Activated CD4-positive, alpha-beta T cell treated with anti-CD3 and anti-CD28 coated beads, Interleukin-2, amount 10 ng/mL, durations not matched to agents 7 days and 5 days (primary cell): ENCODE measurements around the gene ZNF346. TPM values are rescaled to one million over a fixed set of nuclear protein-coding genes. Genes with fewer than 3 reads are reported as not detected.

Experiments
- CTCF ChIA-PET: fragments of 350-600 bp; sonication (Branson Sonifier 250); formaldehyde crosslinking; loops from one replicate; lab custom pipeline; 2021; ENCODE audit warnings: antibody characterized with exemption; lab: Charles Lee
- POLR2A ChIA-PET: fragments of 350-600 bp; sonication (Branson Sonifier 250); formaldehyde crosslinking; loops from one replicate; lab custom pipeline; 2021; ENCODE audit warnings: antibody characterized with exemption; lab: Charles Lee
- DNase-seq: peaks from one replicate; pipeline ENCODE4 v3.0.0-alpha.2; 2020
- H3K27ac Mint-ChIP-seq: one replicate; pipeline ENCODE4 v1.8.0; 2021; ENCODE audit warnings: mild to moderate bottlenecking, moderate library complexity, mixed read lengths
- H3K27me3 Mint-ChIP-seq: one replicate; pipeline ENCODE4 v1.8.0; 2021; ENCODE audit warnings: mixed read lengths
- H3K36me3 Mint-ChIP-seq: one replicate; pipeline ENCODE4 v1.8.0; 2021; ENCODE audit warnings: low read depth, mixed read lengths
- H3K4me1 Mint-ChIP-seq: one replicate; pipeline ENCODE4 v1.8.0; 2021; ENCODE audit warnings: mixed read lengths
- H3K4me3 Mint-ChIP-seq: one replicate; pipeline ENCODE4 v1.8.0; 2021; ENCODE audit warnings: mild to moderate bottlenecking, moderate library complexity, mixed read lengths
- H3K9me3 Mint-ChIP-seq: one replicate; pipeline ENCODE4 v1.8.0; 2021; ENCODE audit warnings: mixed read lengths
- total RNA-seq, 2 experiments: library from RNA; stranded (reverse); gene quantifications; one replicate each; pipeline ENCODE4 v1.2.3, GENCODE V29; 2021

ZNF346 gene
- total RNA-seq, 2 experiments from 2014 or later = 27.6 to 28.0 TPM

DNA sequence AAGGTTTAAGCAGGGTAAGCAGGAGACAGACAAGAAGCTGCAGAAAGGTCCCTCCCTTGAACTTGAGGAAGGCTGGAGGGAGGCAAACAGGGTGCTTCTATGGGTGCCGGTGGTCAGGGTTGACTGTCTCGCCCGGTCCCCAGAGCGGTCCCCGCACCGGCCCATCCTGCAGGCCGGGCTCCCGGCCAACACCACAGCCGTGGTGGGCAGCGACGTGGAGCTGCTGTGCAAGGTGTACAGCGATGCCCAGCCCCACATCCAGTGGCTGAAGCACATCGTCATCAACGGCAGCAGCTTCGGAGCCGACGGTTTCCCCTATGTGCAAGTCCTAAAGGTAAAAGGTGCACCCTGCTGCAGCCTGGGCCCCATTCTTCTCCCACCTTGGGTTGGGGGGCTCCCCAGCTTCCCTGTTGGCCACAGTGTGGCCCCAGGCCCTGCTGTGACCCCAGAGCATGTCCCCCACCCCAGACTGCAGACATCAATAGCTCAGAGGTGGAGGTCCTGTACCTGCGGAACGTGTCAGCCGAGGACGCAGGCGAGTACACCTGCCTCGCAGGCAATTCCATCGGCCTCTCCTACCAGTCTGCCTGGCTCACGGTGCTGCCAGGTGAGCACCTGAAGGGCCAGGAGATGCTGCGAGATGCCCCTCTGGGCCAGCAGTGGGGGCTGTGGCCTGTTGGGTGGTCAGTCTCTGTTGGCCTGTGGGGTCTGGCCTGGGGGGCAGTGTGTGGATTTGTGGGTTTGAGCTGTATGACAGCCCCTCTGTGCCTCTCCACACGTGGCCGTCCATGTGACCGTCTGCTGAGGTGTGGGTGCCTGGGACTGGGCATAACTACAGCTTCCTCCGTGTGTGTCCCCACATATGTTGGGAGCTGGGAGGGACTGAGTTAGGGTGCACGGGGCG lies 69.9 kb downstream of the ZNF346 start:
- H3K4me1 Mint-ChIP-seq = peaks cover 3% of the 10 kb centered on the region
- POLR2A ChIA-PET = no interaction called here
- peaks cover 1% of the 10 kb centered on the region for H3K36me3 Mint-ChIP-seq
- CTCF ChIA-PET = interaction anchor here (0.6 to 0.8 kb wide), 4 partner anchors 45 to 377 kb away, joined by 3 to 5 read pairs (median 3); no protein-coding TSS in a partner anchor
- DNase-seq = no peak
- H3K27ac Mint-ChIP-seq = no peak overlapping the region
- H3K9me3 Mint-ChIP-seq = no peaks in the 10 kb centered on the region
- H3K4me3 Mint-ChIP-seq = no peak overlapping the region
- peaks cover 15% of the 10 kb centered on the region for H3K27me3 Mint-ChIP-seq

DNA sequence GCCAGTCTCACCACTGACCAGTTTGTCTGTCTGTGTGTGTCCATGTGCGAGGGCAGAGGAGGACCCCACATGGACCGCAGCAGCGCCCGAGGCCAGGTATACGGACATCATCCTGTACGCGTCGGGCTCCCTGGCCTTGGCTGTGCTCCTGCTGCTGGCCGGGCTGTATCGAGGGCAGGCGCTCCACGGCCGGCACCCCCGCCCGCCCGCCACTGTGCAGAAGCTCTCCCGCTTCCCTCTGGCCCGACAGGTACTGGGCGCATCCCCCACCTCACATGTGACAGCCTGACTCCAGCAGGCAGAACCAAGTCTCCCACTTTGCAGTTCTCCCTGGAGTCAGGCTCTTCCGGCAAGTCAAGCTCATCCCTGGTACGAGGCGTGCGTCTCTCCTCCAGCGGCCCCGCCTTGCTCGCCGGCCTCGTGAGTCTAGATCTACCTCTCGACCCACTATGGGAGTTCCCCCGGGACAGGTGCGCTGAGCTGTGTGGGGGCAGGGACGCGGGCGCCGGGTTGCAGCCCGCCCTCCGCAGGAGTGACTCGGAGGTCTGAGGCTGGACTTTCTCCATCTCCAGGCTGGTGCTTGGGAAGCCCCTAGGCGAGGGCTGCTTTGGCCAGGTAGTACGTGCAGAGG lies 70.7 kb downstream of the ZNF346 start:
- ChIA-PET CTCF (interaction anchor here (1.5 kb wide), 1 partner anchor 20 kb away, joined by 3 read pairs; no protein-coding TSS in a partner anchor), POLR2A (no interaction called here)
- no peak overlapping the region for H3K27ac Mint-ChIP-seq
- H3K27me3 Mint-ChIP-seq = peaks cover 10% of the 10 kb centered on the region
- DNase-seq = no peak
- no peaks in the 10 kb centered on the region for H3K36me3 Mint-ChIP-seq
- no peak overlapping the region for H3K4me3 Mint-ChIP-seq
- H3K9me3 Mint-ChIP-seq = no peaks in the 10 kb centered on the region
- H3K4me1 Mint-ChIP-seq = no peaks in the 10 kb centered on the region

GRCh38 chr5:177093803-177094202 lies 71.3 kb downstream of the ZNF346 start:
- H3K36me3 Mint-ChIP-seq = no peaks in the 10 kb centered on the region
- H3K4me1 Mint-ChIP-seq = no peaks in the 10 kb centered on the region
- H3K4me3 Mint-ChIP-seq = no peak overlapping the region
- H3K27ac Mint-ChIP-seq = no peak overlapping the region
- DNase-seq = no peak
- ChIA-PET POLR2A (no interaction called here), CTCF (interaction anchor here (1.5 kb wide), 1 partner anchor 20 kb away, joined by 3 read pairs; no protein-coding TSS in a partner anchor)
- peaks cover 4% of the 10 kb centered on the region for H3K27me3 Mint-ChIP-seq
- no peaks in the 10 kb centered on the region for H3K9me3 Mint-ChIP-seq

- POLR2A ChIA-PET = no interaction called here
These were observed 72.0 kb downstream of the ZNF346 start for GRCh38 chr5:177094224-177095087.

GRCh38 chr5:177095088-177095669 lies 72.7 kb downstream of the ZNF346 start:
- CTCF ChIA-PET = interaction anchor here (0.6 kb wide), 1 partner anchor 48 kb away, joined by 3 read pairs; no protein-coding TSS in a partner anchor
- no peaks in the 10 kb centered on the region for H3K36me3 Mint-ChIP-seq
- peaks cover 2% of the 10 kb centered on the region for H3K27me3 Mint-ChIP-seq
- POLR2A ChIA-PET = no interaction called here
- H3K27ac Mint-ChIP-seq = no peak overlapping the region
- no peak for DNase-seq
- no peak overlapping the region for H3K4me3 Mint-ChIP-seq
- no peaks in the 10 kb centered on the region for H3K9me3 Mint-ChIP-seq
- H3K4me1 Mint-ChIP-seq = no peaks in the 10 kb centered on the region

More at GRCh38 chr5:177094224-177095087, 72.0 kb downstream of the ZNF346 start:
- H3K4me3 Mint-ChIP-seq = no peak overlapping the region
- no peaks in the 10 kb centered on the region for H3K36me3 Mint-ChIP-seq
- H3K9me3 Mint-ChIP-seq = no peaks in the 10 kb centered on the region
- CTCF ChIA-PET = interaction anchor here (0.6 to 1.5 kb wide), 2 partner anchors 19 to 48 kb away, joined by 3 read pairs; no protein-coding TSS in a partner anchor
- no peaks in the 10 kb centered on the region for H3K4me1 Mint-ChIP-seq
- no peak for DNase-seq
- no peak overlapping the region for H3K27ac Mint-ChIP-seq
- H3K27me3 Mint-ChIP-seq = no peaks in the 10 kb centered on the region

GRCh38 chr5:177096162-177097015 lies 73.9 kb downstream of the ZNF346 start:
- Mint-ChIP-seq H3K27me3 (peaks cover 2% of the 10 kb centered on the region), H3K4me1 (no peaks in the 10 kb centered on the region), H3K36me3 (no peaks in the 10 kb centered on the region), H3K9me3 (no peaks in the 10 kb centered on the region), H3K27ac (no peak overlapping the region), H3K4me3 (no peak overlapping the region)
- ChIA-PET POLR2A (no interaction called here), CTCF (interaction anchor here (1.3 to 1.5 kb wide), 2 partner anchors 17 to 28 kb away, joined by 3 to 6 read pairs; no protein-coding TSS in a partner anchor)
- no peak for DNase-seq

DNA sequence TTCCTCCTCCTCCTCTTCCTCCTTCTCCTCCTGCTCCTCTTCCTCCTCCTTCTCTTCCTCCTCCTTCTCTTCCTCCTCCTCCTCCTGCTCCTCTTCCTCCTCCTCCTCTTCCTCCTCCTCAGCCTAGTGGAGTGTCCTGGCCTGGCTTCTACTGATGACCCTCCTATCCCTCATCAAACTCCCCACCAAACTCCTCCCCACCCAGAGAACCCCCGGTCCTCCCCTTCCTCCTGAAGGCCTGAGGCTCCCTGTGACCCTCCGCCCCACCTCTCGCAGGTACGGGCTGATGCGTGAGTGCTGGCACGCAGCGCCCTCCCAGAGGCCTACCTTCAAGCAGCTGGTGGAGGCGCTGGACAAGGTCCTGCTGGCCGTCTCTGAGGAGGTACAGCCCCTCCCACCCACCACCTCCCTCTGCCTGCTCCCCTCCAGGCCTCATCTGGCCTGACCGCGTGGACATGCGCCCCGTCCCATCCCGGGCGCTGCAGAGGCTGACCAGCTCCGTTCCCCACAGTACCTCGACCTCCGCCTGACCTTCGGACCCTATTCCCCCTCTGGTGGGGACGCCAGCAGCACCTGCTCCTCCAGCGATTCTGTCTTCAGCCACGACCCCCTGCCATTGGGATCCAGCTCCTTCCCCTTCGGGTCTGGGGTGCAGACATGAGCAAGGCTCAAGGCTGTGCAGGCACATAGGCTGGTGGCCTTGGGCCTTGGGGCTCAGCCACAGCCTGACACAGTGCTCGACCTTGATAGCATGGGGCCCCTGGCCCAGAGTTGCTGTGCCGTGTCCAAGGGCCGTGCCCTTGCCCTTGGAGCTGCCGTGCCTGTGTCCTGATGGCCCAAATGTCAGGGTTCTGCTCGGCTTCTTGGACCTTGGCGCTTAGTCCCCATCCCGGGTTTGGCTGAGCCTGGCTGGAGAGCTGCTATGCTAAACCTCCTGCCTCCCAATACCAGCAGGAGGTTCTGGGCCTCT lies 74.8 kb downstream of the ZNF346 start:
- ChIA-PET POLR2A (no interaction called here), CTCF (interaction anchor here (1.3 to 1.5 kb wide), 3 partner anchors 17 to 29 kb away, joined by 3 to 6 read pairs (median 3); no protein-coding TSS in a partner anchor)
- H3K27ac Mint-ChIP-seq = no peak overlapping the region
- no peaks in the 10 kb centered on the region for H3K4me1 Mint-ChIP-seq
- H3K27me3 Mint-ChIP-seq = peaks cover 2% of the 10 kb centered on the region
- no peaks in the 10 kb centered on the region for H3K9me3 Mint-ChIP-seq
- H3K36me3 Mint-ChIP-seq = no peaks in the 10 kb centered on the region
- H3K4me3 Mint-ChIP-seq = no peak overlapping the region
- DNase-seq = no peak

- Mint-ChIP-seq H3K9me3 (no peaks in the 10 kb centered on the region), H3K27me3 (peaks cover 2% of the 10 kb centered on the region), H3K4me1 (no peaks in the 10 kb centered on the region), H3K36me3 (no peaks in the 10 kb centered on the region), H3K4me3 (no peak overlapping the region), H3K27ac (no peak overlapping the region)
- DNase-seq = no peak
- CTCF ChIA-PET = interaction anchor here (0.6 to 1.5 kb wide), 2 partner anchors 16 to 153 kb away, joined by 3 read pairs; no protein-coding TSS in a partner anchor
- POLR2A ChIA-PET = interaction anchor here (0.6 kb wide), 1 partner anchor 13 kb away, joined by 5 read pairs; no protein-coding TSS in a partner anchor
These were observed 75.6 kb downstream of the ZNF346 start for GRCh38 chr5:177098120-177098469.

GRCh38 chr5:177098470-177099141 lies 76.1 kb downstream of the ZNF346 start:
- Mint-ChIP-seq H3K4me3 (no peak overlapping the region), H3K4me1 (no peaks in the 10 kb centered on the region), H3K9me3 (no peaks in the 10 kb centered on the region), H3K36me3 (no peaks in the 10 kb centered on the region), H3K27me3 (peaks cover 2% of the 10 kb centered on the region), H3K27ac (no peak overlapping the region)
- CTCF ChIA-PET = interaction anchor here (0.6 to 1.5 kb wide), 3 partner anchors 15 to 153 kb away, joined by 3 to 4 read pairs (median 3); no protein-coding TSS in a partner anchor
- POLR2A ChIA-PET = interaction anchor here (0.6 kb wide), 1 partner anchor 14 kb away, joined by 5 read pairs; no protein-coding TSS in a partner anchor
- DNase-seq = no peak
